Measurements from ENCODE around the gene PIK3CA. TPM values are rescaled to one million over a fixed set of nuclear protein-coding genes. Genes with fewer than 3 reads are reported as not detected.

The PIK3CA gene
- total RNA-seq, 2 experiments from 2014 or later = 9.0 to 17.8 TPM

GRCh38 chr3:179276743-179277142 is 128.6 kb downstream of the PIK3CA start:
- no peak for DNase-seq (ENCODE audit: low spot score)
- no peak overlapping the region for H3K27ac ChIP-seq (ENCODE audit: low read depth, low read length, poor library complexity, severe bottlenecking)
- no peaks in the 10 kb centered on the region for H3K9me2 ChIP-seq (ENCODE audit: insufficient read depth, low read length)
- ChIA-PET POLR2A (interaction anchor here (0.6 kb wide), 1 partner anchor 1870 kb away, joined by 4 read pairs; no protein-coding TSS in a partner anchor), CTCF (ENCODE audit: unreplicated experiment) (no interaction called here)
- H2AFZ ChIP-seq (ENCODE audit: low read length) = no peak overlapping the region
- H3K9me3 ChIP-seq (ENCODE audit: low read length) = no peaks in the 10 kb centered on the region
- BruUV-seq (replicated peaks) = no TSS peak
- H3K79me2 ChIP-seq (ENCODE audit: insufficient read depth, low read depth, low read length) = no peaks in the 10 kb centered on the region
- H3K4me2 ChIP-seq (ENCODE audit: low read length) = no peak overlapping the region
- H3K4me1 ChIP-seq (ENCODE audit: insufficient read depth, low read length, poor library complexity, severe bottlenecking) = no peaks in the 10 kb centered on the region
- intact Hi-C loops (cut with micrococcal nuclease; ENCODE audit: unreplicated experiment) = no loop called here
- TF ChIP-seq CTCF (conservative IDR thresholded peaks at IDR 0.05; ENCODE audit: low read length) (no peak), EZH2phosphoT487 (IDR thresholded peaks at IDR 0.05; ENCODE audit: borderline replicate concordance, low read depth, low read length) (no peak)
- H3K4me3 ChIP-seq (ENCODE audit: low read depth, low read length, poor library complexity, severe bottlenecking) = no peak overlapping the region
- no peaks in the 10 kb centered on the region for H4K20me1 ChIP-seq (ENCODE audit: insufficient read depth, low read length)
- no peaks in the 10 kb centered on the region for H3K36me3 ChIP-seq (ENCODE audit: insufficient read depth, low read length)

GRCh38 chr3:179278151-179278550 is 130.0 kb downstream of the PIK3CA start:
- Histone ChIP-seq H4K20me1 (ENCODE audit: insufficient read depth, low read length) (no peaks in the 10 kb centered on the region), H3K4me2 (ENCODE audit: low read length) (no peak overlapping the region), H3K79me2 (ENCODE audit: insufficient read depth, low read depth, low read length) (no peaks in the 10 kb centered on the region), H3K9me3 (ENCODE audit: low read length) (no peaks in the 10 kb centered on the region), H3K4me1 (ENCODE audit: insufficient read depth, low read length, poor library complexity, severe bottlenecking) (no peaks in the 10 kb centered on the region), H3K36me3 (ENCODE audit: insufficient read depth, low read length) (no peaks in the 10 kb centered on the region), H3K27ac (ENCODE audit: low read depth, low read length, poor library complexity, severe bottlenecking) (no peak overlapping the region), H2AFZ (ENCODE audit: low read length) (no peak overlapping the region), H3K9me2 (ENCODE audit: insufficient read depth, low read length) (no peaks in the 10 kb centered on the region), H3K4me3 (ENCODE audit: low read depth, low read length, poor library complexity, severe bottlenecking) (no peak overlapping the region)
- DNase-seq (ENCODE audit: low spot score) = no peak
- POLR2A ChIA-PET = interaction anchor here (0.6 kb wide), 1 partner anchor 72 kb away, joined by 3 read pairs; no protein-coding TSS in a partner anchor
- no peak for TF ChIP-seq CTCF (conservative IDR thresholded peaks at IDR 0.05; ENCODE audit: low read length)
- TF ChIP-seq EZH2phosphoT487 (IDR thresholded peaks at IDR 0.05; ENCODE audit: borderline replicate concordance, low read depth, low read length) = no peak
- BruUV-seq (replicated peaks) = no TSS peak
- intact Hi-C loops (cut with micrococcal nuclease; ENCODE audit: unreplicated experiment) = no loop called here
- CTCF ChIA-PET (ENCODE audit: unreplicated experiment) = no interaction called here

GRCh38 chr3:179278932-179279693 is 131.0 kb downstream of the PIK3CA start:
- no peak overlapping the region for H2AFZ ChIP-seq (ENCODE audit: low read length)
- H3K9me3 ChIP-seq (ENCODE audit: low read length) = no peaks in the 10 kb centered on the region
- H3K4me3 ChIP-seq (ENCODE audit: low read depth, low read length, poor library complexity, severe bottlenecking) = no peak overlapping the region
- no peak overlapping the region for H3K4me2 ChIP-seq (ENCODE audit: low read length)
- no peak for TF ChIP-seq EZH2phosphoT487 (IDR thresholded peaks at IDR 0.05; ENCODE audit: borderline replicate concordance, low read depth, low read length)
- TF ChIP-seq CTCF (conservative IDR thresholded peaks at IDR 0.05; ENCODE audit: low read length) = no peak
- CTCF ChIA-PET (ENCODE audit: unreplicated experiment) = no interaction called here
- H3K27ac ChIP-seq (ENCODE audit: low read depth, low read length, poor library complexity, severe bottlenecking) = no peak overlapping the region
- H3K36me3 ChIP-seq (ENCODE audit: insufficient read depth, low read length) = no peaks in the 10 kb centered on the region
- intact Hi-C loops (cut with micrococcal nuclease; ENCODE audit: unreplicated experiment) = no loop called here
- no peak for DNase-seq (ENCODE audit: low spot score)
- POLR2A ChIA-PET = no interaction called here
- H4K20me1 ChIP-seq (ENCODE audit: insufficient read depth, low read length) = no peaks in the 10 kb centered on the region
- BruUV-seq (replicated peaks) = no TSS peak
- no peaks in the 10 kb centered on the region for H3K79me2 ChIP-seq (ENCODE audit: insufficient read depth, low read depth, low read length)
- no peaks in the 10 kb centered on the region for H3K4me1 ChIP-seq (ENCODE audit: insufficient read depth, low read length, poor library complexity, severe bottlenecking)
- no peaks in the 10 kb centered on the region for H3K9me2 ChIP-seq (ENCODE audit: insufficient read depth, low read length)

All from OCI-LY7 (cell line).